GM19438 (cell line): ENCODE measurements around the gene ALAS1.

Experiments used
- ATAC-seq: cut with Tn5 transposase; IDR thresholded peaks from one replicate; pipeline ENCODE4 v1.9.1; 2021; ENCODE audit warnings: low read depth; ENCODE audit not compliant: unreplicated experiment

ALAS1 gene

GRCh38 chr3:52197499-52197841, 490 bp upstream of the ALAS1 start:
- no peak for ATAC-seq

DNA sequence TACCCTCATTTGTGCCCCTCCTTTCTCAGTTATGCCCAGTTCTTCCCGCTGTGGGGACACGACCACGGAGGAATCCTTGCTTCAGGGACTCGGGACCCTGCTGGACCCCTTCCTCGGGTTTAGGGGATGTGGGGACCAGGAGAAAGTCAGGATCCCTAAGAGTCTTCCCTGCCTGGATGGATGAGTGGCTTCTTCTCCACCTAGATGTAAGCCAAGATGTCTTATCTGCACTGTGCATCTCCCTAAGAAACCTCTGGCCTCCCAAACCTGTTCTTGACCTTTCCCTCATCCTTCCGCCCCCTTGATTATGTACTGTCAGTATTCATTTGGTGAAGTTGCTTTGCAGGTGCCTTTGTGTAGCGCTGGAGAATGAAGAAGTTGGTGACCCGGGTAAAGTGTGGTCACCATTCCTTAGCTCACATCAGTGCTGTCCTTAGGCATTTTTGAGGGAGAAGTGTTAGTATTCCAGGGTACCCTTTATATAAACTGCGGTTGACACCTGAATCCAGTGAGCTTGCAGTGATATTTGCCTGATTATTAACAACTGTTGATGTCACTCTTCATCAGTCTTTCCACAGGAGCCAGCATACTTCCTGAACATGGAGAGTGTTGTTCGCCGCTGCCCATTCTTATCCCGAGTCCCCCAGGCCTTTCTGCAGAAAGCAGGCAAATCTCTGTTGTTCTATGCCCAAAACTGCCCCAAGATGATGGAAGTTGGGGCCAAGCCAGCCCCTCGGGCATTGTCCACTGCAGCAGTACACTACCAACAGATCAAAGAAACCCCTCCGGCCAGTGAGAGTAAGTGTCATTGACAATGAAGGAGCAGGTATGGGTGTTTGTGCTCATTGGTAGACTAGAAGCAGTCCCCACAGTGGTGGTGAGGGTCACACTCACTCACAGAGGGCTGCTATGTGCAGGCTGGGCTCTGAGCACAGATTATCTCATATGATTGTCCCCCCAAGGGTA, 966 bp downstream of the ALAS1 start:
- ATAC-seq = no peak

GRCh38 chr3:52200981-52201679, 3.2 kb downstream of the ALAS1 start:
- ATAC-seq = no peak

- ATAC-seq = no peak
These were observed 4.6 kb downstream of the ALAS1 start for GRCh38 chr3:52202384-52203077.

DNA sequence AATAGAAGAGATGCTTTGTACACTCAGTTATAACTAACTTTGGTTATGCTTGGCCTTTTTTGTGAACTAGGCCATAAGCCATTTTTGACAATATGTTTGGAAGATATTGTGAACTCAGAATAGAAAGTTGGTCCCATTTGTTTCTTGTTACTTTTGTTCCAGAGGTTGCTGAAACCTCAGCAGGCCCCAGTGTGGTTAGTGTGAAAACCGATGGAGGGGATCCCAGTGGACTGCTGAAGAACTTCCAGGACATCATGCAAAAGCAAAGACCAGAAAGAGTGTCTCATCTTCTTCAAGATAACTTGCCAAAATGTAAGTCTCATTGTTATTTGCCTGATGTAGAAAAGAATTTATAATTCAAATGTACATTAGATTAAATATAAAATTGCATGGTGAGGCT, 5.7 kb downstream of the ALAS1 start:
- ATAC-seq = no peak

DNA sequence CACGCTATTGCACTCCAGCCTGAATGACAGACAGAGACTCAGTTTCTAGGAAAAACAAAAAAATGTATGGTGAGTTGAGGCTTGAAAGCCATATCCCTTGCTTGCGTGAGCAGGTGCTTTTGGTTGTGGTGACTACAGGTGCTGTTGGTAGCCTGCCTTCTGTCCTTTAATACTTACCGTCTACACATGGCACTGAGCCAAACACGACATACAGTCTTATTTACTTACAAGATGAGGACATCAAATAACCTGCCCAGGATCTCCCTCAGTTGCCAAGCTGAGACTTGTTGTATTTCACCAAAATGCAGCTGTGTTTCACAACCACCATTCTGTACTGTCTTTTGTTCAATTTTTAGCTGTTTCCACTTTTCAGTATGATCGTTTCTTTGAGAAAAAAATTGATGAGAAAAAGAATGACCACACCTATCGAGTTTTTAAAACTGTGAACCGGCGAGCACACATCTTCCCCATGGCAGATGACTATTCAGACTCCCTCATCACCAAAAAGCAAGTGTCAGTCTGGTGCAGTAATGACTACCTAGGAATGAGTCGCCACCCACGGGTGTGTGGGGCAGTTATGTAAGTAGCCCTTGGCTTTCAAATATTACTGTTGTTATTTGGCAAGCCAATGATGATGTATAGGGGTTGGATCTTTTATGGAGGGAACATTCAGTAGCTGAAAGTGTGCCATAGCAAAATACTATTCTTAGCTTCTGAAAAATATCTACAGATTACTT, 6.5 kb downstream of the ALAS1 start:
- no peak for ATAC-seq

GRCh38 chr3:52205727-52206372, 7.9 kb downstream of the ALAS1 start:
- ATAC-seq = no peak

DNA sequence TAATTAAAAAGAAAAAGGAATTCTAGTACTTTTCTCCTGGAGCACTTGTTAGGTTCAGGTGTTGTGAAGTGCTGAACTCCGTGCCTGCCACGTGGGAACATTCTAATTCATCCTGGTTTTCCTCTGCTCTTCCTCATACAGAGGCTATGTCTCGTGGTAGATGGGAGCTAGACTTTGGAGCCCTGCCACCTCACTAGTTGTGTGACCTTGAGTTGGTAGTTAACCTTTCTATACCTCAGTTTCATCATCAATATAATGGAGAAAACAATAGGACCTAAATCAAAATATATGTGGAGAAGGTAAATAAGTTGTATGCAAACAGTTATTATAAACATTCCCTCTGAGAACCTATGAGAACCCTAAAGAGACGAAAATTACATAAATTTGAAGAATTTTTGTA, 10.6 kb downstream of the ALAS1 start:
- no peak for ATAC-seq

GRCh38 chr3:52210037-52210436, 12.1 kb downstream of the ALAS1 start:
- no peak for ATAC-seq

GRCh38 chr3:52210550-52211046, 12.6 kb downstream of the ALAS1 start:
- ATAC-seq = no peak

GRCh38 chr3:52211268-52211891, 13.4 kb downstream of the ALAS1 start:
- ATAC-seq = no peak

DNA sequence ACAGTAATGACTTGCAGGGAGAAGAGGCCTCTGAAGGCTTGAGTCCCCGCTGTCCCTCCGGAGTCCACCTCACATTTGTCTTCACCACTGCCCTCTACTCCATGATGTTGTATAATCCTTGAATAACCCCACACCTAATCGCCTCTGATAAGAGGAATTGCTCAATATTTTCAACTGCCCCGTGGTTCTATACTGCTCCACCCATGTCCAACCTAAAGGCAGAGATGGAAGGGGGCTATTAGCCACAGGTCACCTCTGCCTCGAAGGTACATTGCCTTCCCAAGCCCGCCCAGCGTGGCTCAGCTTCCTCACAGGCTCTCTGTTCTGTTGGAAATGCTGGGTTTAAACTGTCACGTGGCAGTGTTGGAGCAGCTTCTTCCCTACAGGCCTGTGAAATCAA, 15.0 kb downstream of the ALAS1 start:
- no peak for ATAC-seq

GRCh38 chr3:52213901-52214300, 15.9 kb downstream of the ALAS1 start:
- ATAC-seq = no peak

DNA sequence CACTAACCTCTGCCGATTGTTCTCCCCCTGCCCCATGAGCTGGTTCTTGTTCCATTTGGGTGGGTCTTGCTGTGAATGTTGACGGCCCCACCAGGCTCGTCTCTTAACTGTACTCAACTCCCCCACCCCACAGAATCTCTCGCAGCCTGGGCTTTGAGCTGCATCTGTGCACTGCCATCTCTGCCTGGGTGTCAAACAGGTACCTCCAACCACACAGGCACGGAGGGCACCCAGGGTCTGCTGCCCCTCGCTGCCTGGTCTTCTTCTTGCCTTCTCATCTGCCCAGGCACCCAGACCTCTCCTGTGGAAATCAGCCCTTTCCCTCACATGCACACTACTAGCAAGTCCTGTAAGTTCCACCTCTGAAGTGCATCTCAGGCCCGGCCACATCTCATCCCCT, 17.4 kb downstream of the ALAS1 start:
- no peak for ATAC-seq

DNA sequence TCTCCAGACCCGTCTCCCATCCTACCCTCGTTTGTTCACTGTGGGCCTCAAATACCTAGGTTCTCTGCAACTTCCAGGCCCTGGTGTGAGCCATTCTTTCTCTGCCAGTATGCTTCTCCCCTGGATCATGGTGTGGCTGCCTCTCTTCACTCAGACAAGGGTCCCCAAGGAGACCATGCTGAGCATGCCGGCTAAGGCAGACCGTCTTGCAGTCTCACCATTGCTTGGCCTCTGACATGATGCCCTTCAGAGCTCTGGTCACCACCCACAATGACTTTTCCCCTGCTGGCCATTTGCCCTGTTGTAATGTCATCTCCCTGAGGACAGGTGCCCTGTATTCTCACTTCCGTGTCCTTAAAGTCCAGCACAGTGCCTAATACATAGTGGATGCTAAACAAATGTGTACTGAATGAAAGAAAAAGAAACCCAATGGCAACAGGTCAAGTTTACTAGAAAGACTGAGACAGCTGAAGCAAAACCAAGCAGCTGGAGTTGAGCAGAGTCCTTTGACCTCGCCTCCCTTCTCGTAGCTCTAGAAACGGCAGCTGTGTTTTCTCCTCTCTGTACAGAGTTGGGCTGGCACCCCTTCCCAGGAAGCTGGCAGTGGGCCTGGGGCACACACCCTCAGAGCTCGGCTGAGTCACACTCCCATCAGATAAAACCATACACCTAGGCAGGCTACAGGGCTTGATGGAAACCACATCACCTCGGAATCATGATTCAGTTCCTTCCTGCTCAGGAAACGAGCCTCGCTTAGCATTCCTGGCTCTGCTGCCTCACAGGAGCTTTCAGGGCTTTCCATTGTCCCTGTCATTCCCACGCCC, 18.8 kb downstream of the ALAS1 start:
- no peak for ATAC-seq

DNA sequence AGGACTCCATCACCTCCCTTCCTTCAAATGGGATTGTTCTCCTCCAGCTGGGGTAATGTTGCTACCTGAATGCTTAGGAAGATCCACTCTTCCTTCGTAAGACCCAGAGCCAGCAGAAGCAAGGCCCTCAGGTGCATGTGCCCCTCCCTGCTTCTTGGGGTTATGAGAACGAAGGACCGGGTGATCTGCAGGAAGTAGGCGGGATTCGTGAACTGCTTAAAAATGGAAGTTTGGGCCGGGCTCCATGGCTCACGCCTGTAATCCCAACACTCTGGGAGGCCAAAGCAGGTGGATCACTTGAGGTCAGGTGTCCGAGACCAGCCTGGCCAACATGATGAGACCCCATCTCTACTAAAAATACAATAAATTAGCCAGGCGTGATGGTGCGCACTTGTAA, 19.4 kb downstream of the ALAS1 start:
- ATAC-seq = no peak

- ATAC-seq = no peak
These were observed 20.1 kb downstream of the ALAS1 start for GRCh38 chr3:52218026-52218425.

- no peak for ATAC-seq
These were observed 20.5 kb downstream of the ALAS1 start for GRCh38 chr3:52218454-52218853.
